OCI-LY7 (cell line): ENCODE measurements around the gene ZNF512.

Experiments used
- CTCF ChIP-seq: fragments of 200-600 bp; sonication (generic); conservative IDR thresholded peaks from 2 replicates; pipeline ENCODE4 v1.5.1; 2014; ENCODE audit warnings: mild to moderate bottlenecking, antibody characterized with exemption, low read length, moderate library complexity, mixed read lengths
- EZH2phosphoT487 ChIP-seq: fragments of 200-600 bp; sonication (generic); IDR thresholded peaks from 2 replicates; pipeline ENCODE4 v1.6.1; 2018; ENCODE audit warnings: low read depth, borderline replicate concordance, mild to moderate bottlenecking, mixed run types, antibody characterized with exemption, low read length, moderate library complexity, mixed read lengths

DNA sequence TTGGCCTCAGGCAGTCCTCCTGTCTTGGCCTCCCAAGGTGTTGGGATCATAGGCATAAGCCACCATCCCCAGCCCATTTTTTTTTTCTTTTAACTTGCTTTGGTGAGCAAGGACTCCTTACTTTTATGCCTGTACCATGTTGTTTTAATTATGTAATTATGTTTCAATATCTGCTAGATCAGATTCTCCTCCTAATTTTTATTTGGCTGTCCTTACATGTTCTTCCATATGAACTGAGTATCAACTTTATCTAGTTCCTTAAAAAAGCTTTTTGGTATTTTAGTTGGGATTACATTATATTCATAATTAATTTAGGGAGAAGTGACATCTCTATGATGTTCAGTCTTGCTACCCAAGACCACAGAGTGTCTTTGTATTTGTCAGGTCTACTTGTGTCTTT is 62.4 kb downstream of the ZNF512 start:
- TF ChIP-seq EZH2phosphoT487 (no peak), CTCF (no peak)
